Ascending aorta (tissue), 2 donors: ENCODE measurements around the gene LDLRAD4. TPM values are rescaled to one million over a fixed set of nuclear protein-coding genes. Genes with fewer than 3 reads are reported as not detected.
A peak's percentile ranks its signal among the peaks of the same experiment; 100 is the strongest.

Experiments
- DNase-seq, 2 donors: peaks; one replicate each; pipeline ENCODE4 v3.0.0-alpha.2; 2019; ENCODE audit warnings: low spot score in 2 of 2
- H3K27ac ChIP-seq, 2 donors: fragments of 200-600 bp; sonication (generic); one replicate each; pipeline ENCODE4 v1.5.1; 2016 to 2017; ENCODE audit warnings: mild to moderate bottlenecking in 1 of 2
- H3K27me3 ChIP-seq: fragments of 200-600 bp; sonication (generic); one replicate; pipeline ENCODE4 v1.5.1; 2017
- H3K36me3 ChIP-seq, 2 donors: fragments of 200-600 bp; sonication (generic); one replicate each; pipeline ENCODE4 v1.5.1; 2016
- H3K4me1 ChIP-seq, 2 donors: fragments of 200-600 bp; sonication (generic); one replicate each; pipeline ENCODE4 v1.5.1; 2016 to 2017; ENCODE audit warnings: mild to moderate bottlenecking in 1 of 2
- H3K4me3 ChIP-seq, 2 donors: fragments of 200-600 bp; sonication (generic); one replicate each; pipeline ENCODE4 v1.5.1; 2016 to 2017; ENCODE audit warnings: mild to moderate bottlenecking in 1 of 2
- H3K9me3 ChIP-seq, 2 donors: fragments of 200-600 bp; sonication (generic); one replicate each; pipeline ENCODE4 v1.5.1; 2016
- CTCF ChIP-seq, 3 experiments: fragments of 200-600 bp in 2 of 3; fragments of 450-650 bp in 1 of 3; sonication (generic) in 2 of 3; IDR thresholded peaks; one replicate each; pipeline ENCODE4 v1.5.1; 2016 to 2019; ENCODE audit warnings: antibody characterized with exemption in 3 of 3, mild to moderate bottlenecking in 1 of 3, moderate library complexity in 1 of 3
- intact Hi-C: fragments of 100-400 bp; cut with DNase I; formaldehyde crosslinking; loops from one replicate; pipeline ENCODE4 v1.15.1; 2023
- total RNA-seq: library from RNA; depleted of rRNA; stranded (reverse); fragments of >200 nt; gene quantifications from one replicate; pipeline ENCODE4 v1.1.0, GENCODE V29; 2016

LDLRAD4 gene
- total RNA-seq, 1 donor from 2014 or later = 21.0 TPM

GRCh38 chr18:13247506-13247905 is 28.9 kb downstream of the LDLRAD4 start:
- Histone ChIP-seq H3K27ac (no peak overlapping the region), H3K4me3 (no peak overlapping the region), H3K36me3 (no peaks in the 10 kb centered on the region), H3K27me3 (no peaks in the 10 kb centered on the region), H3K9me3 (no peaks in the 10 kb centered on the region), H3K4me1 (no peaks in the 10 kb centered on the region)
- intact Hi-C loops = no loop called here
- TF ChIP-seq CTCF (IDR thresholded peaks at IDR 0.05) = no peak
- peak in 1 of 2 donors; percentile 61 for DNase-seq

- Histone ChIP-seq H3K27me3 (no peaks in the 10 kb centered on the region), H3K4me1 (no peaks in the 10 kb centered on the region), H3K4me3 (no peak overlapping the region), H3K9me3 (no peaks in the 10 kb centered on the region), H3K36me3 (peaks cover 0 to 5% of the 10 kb centered on the region in 2 donors), H3K27ac (no peak overlapping the region)
- DNase-seq = peak in 1 of 2 donors; percentile 49
- no peak for TF ChIP-seq CTCF (IDR thresholded peaks at IDR 0.05)
- intact Hi-C loops = no loop called here
Measured at GRCh38 chr18:13252686-13253410, 34.3 kb downstream of the LDLRAD4 start.

- Histone ChIP-seq H3K4me3 (no peak overlapping the region), H3K36me3 (peaks cover 0 to 5% of the 10 kb centered on the region in 2 donors), H3K4me1 (peaks cover 0 to 5% of the 10 kb centered on the region in 2 donors), H3K27ac (no peak overlapping the region), H3K27me3 (no peaks in the 10 kb centered on the region), H3K9me3 (no peaks in the 10 kb centered on the region)
- DNase-seq = peak in 1 of 2 donors; percentile 57
- intact Hi-C loops = no loop called here
- no peak for TF ChIP-seq CTCF (IDR thresholded peaks at IDR 0.05)
Measured at GRCh38 chr18:13253786-13254688, 35.5 kb downstream of the LDLRAD4 start.

- DNase-seq = peak in 1 of 2 donors; percentile 38
- no peak for TF ChIP-seq CTCF (IDR thresholded peaks at IDR 0.05)
- Histone ChIP-seq H3K9me3 (no peaks in the 10 kb centered on the region), H3K36me3 (peaks cover 0 to 5% of the 10 kb centered on the region in 2 donors), H3K4me1 (peaks cover 8 to 17% of the 10 kb centered on the region in 2 donors), H3K27me3 (no peaks in the 10 kb centered on the region), H3K4me3 (no peak overlapping the region), H3K27ac (no peak overlapping the region)
- intact Hi-C loops = no loop called here
Measured at GRCh38 chr18:13254971-13255927, 36.7 kb downstream of the LDLRAD4 start.
